ENCODE results near the gene KRTAP29-1. TPM values are rescaled to one million over a fixed set of nuclear protein-coding genes. Genes with fewer than 3 reads are reported as not detected.
"Not testable (repeated sequence)": the region's sequence is repeated elsewhere in the genome, so short reads cannot be mapped to it uniquely, and the experiment has no call there.

Gene KRTAP29-1
- total RNA-seq, 1 experiment from 2014 or later: not detected

GRCh38 chr17:41255381-41256290 is 47.0 kb downstream of the KRTAP29-1 start, which contains the start of gene KRTAP9-9:
Gene KRTAP9-9 (plus strand): TSS chr17:41255384.
- H3K27ac ChIP-seq: not testable (repeated sequence)

GRCh38 chr17:41254861-41255260 is 47.8 kb downstream of the KRTAP29-1 start:
- Histone ChIP-seq H3K4me3 (no peak overlapping the region), H3K27me3 (no peaks in the 10 kb centered on the region), H3K36me3 (no peaks in the 10 kb centered on the region), H3K4me1 (no peaks in the 10 kb centered on the region), H3K27ac (no peak overlapping the region), H3K9me3 (replicated peaks) (no peaks in the 10 kb centered on the region)
- DNase-seq: no peak

More at GRCh38 chr17:41255381-41256290, 47.0 kb downstream of the KRTAP29-1 start, which contains the start of gene KRTAP9-9:
- H3K4me3 ChIP-seq; H3K4me1 ChIP-seq; H3K9me3 ChIP-seq (replicated peaks); DNase-seq; H3K27me3 ChIP-seq; H3K36me3 ChIP-seq: not testable (repeated sequence)

Other genes with a start within 250 kb of the KRTAP29-1 start
- gene KRTAP2-2, start 247.6 kb downstream of the KRTAP29-1 start, total RNA-seq (2014; rRNA removed; shearing (Covaris generic)): not detected in 2 replicates
- not detected in 2 replicates for gene KRTAP2-3, start 242.7 kb downstream of the KRTAP29-1 start, total RNA-seq (2014; rRNA removed; shearing (Covaris generic))
- not detected in 2 replicates for gene KRTAP2-4, start 237.0 kb downstream of the KRTAP29-1 start, total RNA-seq (2014; rRNA removed; shearing (Covaris generic))
- gene KRTAP4-7, start 218.7 kb downstream of the KRTAP29-1 start, total RNA-seq (2014; rRNA removed; shearing (Covaris generic)): 0.18 TPM in 1 of 2 replicates, not detected in the other
- not detected in 2 replicates for gene KRTAP4-8, start 204.7 kb downstream of the KRTAP29-1 start, total RNA-seq (2014; rRNA removed; shearing (Covaris generic))
- not detected in 2 replicates for gene KRTAP4-16, start 200.6 kb downstream of the KRTAP29-1 start, total RNA-seq (2014; rRNA removed; shearing (Covaris generic))
- gene KRTAP4-9, start 197.5 kb downstream of the KRTAP29-1 start, total RNA-seq (2014; rRNA removed; shearing (Covaris generic)): not detected in 2 replicates
- gene KRTAP4-11, start 184.5 kb downstream of the KRTAP29-1 start, total RNA-seq (2014; rRNA removed; shearing (Covaris generic)): not detected in 2 replicates
- 0.22 TPM in 1 of 2 replicates, not detected in the other for gene KRTAP4-12, start 178.7 kb downstream of the KRTAP29-1 start, total RNA-seq (2014; rRNA removed; shearing (Covaris generic))
- not detected in 2 replicates for gene KRTAP4-6, start 162.3 kb downstream of the KRTAP29-1 start, total RNA-seq (2014; rRNA removed; shearing (Covaris generic))
- not detected in 2 replicates for gene KRTAP4-5, start 153.0 kb downstream of the KRTAP29-1 start, total RNA-seq (2014; rRNA removed; shearing (Covaris generic))
- gene KRTAP4-4, start 142.1 kb downstream of the KRTAP29-1 start, total RNA-seq (2014; rRNA removed; shearing (Covaris generic)): not detected in 2 replicates
- gene KRTAP4-3, start 134.6 kb downstream of the KRTAP29-1 start, total RNA-seq (2014; rRNA removed; shearing (Covaris generic)): not detected in 2 replicates
- gene KRTAP4-2, start 124.6 kb downstream of the KRTAP29-1 start, total RNA-seq (2014; rRNA removed; shearing (Covaris generic)): 0.14 TPM in 1 of 2 replicates, not detected in the other
- gene KRTAP4-1, start 117.9 kb downstream of the KRTAP29-1 start, total RNA-seq (2014; rRNA removed; shearing (Covaris generic)): not detected in 2 replicates
- not detected in 2 replicates for gene KRTAP9-1, start 113.0 kb downstream of the KRTAP29-1 start, total RNA-seq (2014; rRNA removed; shearing (Covaris generic))
- not detected in 2 replicates for gene KRTAP9-2, start 76.2 kb downstream of the KRTAP29-1 start, total RNA-seq (2014; rRNA removed; shearing (Covaris generic))
- not detected in 2 replicates for gene KRTAP9-3, start 70.4 kb downstream of the KRTAP29-1 start, total RNA-seq (2014; rRNA removed; shearing (Covaris generic))
- gene KRTAP9-8, start 64.9 kb downstream of the KRTAP29-1 start, total RNA-seq (2014; rRNA removed; shearing (Covaris generic)): not detected in 2 replicates
- 0.10 TPM in 1 of 2 replicates, not detected in the other for gene KRTAP9-4, start 53.2 kb downstream of the KRTAP29-1 start, total RNA-seq (2014; rRNA removed; shearing (Covaris generic))
- gene KRTAP9-9, start 47.5 kb downstream of the KRTAP29-1 start, total RNA-seq (2014; rRNA removed; shearing (Covaris generic)): not detected in 2 replicates
- not detected in 2 replicates for gene KRTAP9-6, start 37.5 kb downstream of the KRTAP29-1 start, total RNA-seq (2014; rRNA removed; shearing (Covaris generic))
- not detected in 2 replicates for gene KRTAP9-7, start 27.2 kb downstream of the KRTAP29-1 start, total RNA-seq (2014; rRNA removed; shearing (Covaris generic))
- gene KRTAP16-1, start 6.5 kb upstream of the KRTAP29-1 start, total RNA-seq (2014; rRNA removed; shearing (Covaris generic)): not detected in 2 replicates
- gene KRTAP17-1, start 12.9 kb upstream of the KRTAP29-1 start, total RNA-seq (2014; rRNA removed; shearing (Covaris generic)): not detected in 2 replicates
- not detected in 2 replicates for gene KRT33A, start 48.0 kb upstream of the KRTAP29-1 start, total RNA-seq (2014; rRNA removed; shearing (Covaris generic))
- not detected in 2 replicates for gene KRT33B, start 67.0 kb upstream of the KRTAP29-1 start, total RNA-seq (2014; rRNA removed; shearing (Covaris generic))
- 0.08 TPM in 1 of 2 replicates, not detected in the other for gene KRT34, start 79.5 kb upstream of the KRTAP29-1 start, total RNA-seq (2014; rRNA removed; shearing (Covaris generic))
- 0.08 TPM in 1 of 2 replicates, not detected in the other for gene KRT31, start 94.8 kb upstream of the KRTAP29-1 start, total RNA-seq (2014; rRNA removed; shearing (Covaris generic))
- not detected in 2 replicates for gene KRT37, start 121.7 kb upstream of the KRTAP29-1 start, total RNA-seq (2014; rRNA removed; shearing (Covaris generic))
- gene KRT38, start 138.1 kb upstream of the KRTAP29-1 start, total RNA-seq (2014; rRNA removed; shearing (Covaris generic)): not detected in 2 replicates
- not detected in 2 replicates for gene KRT32, start 164.5 kb upstream of the KRTAP29-1 start, total RNA-seq (2014; rRNA removed; shearing (Covaris generic))
- not detected in 2 replicates for gene KRT35, start 178.3 kb upstream of the KRTAP29-1 start, total RNA-seq (2014; rRNA removed; shearing (Covaris generic))
- gene KRT36, start 187.1 kb upstream of the KRTAP29-1 start, total RNA-seq (2014; rRNA removed; shearing (Covaris generic)): not detected in 2 replicates
- gene KRT13, start 202.8 kb upstream of the KRTAP29-1 start, total RNA-seq (2014; rRNA removed; shearing (Covaris generic)): 0.30 TPM in 1 of 2 replicates, not detected in the other
- gene KRT15, start 216.0 kb upstream of the KRTAP29-1 start, total RNA-seq (2014; rRNA removed; shearing (Covaris generic)): 0.08 TPM in 1 of 2 replicates, not detected in the other
- gene KRT19, start 225.5 kb upstream of the KRTAP29-1 start, total RNA-seq (2014; rRNA removed; shearing (Covaris generic)): 0.25 TPM in 1 of 2 replicates, not detected in the other